BE2C (cell line): ENCODE measurements around the gene GLB1L3.

Source experiments
- DNase-seq: peaks from one replicate; pipeline ENCODE4 v3.0.0-alpha.2; 2020
- H3K27me3 ChIP-seq: fragments of 250-450 bp; sonication (Bioruptor Pico); 2 replicates; pipeline ENCODE4 v1.5.1; 2020; ENCODE audit warnings: mild to moderate bottlenecking
- H3K36me3 ChIP-seq: fragments of 250-450 bp; sonication (Bioruptor Pico); 2 replicates; pipeline ENCODE4 v1.5.1; 2020; ENCODE audit warnings: mild to moderate bottlenecking
- H3K4me1 ChIP-seq: fragments of 250-450 bp; sonication (Bioruptor Pico); 2 replicates; pipeline ENCODE4 v1.5.1; 2020
- H3K4me3 ChIP-seq: 2 replicates; pipeline ENCODE4 v1.5.1; 2011; ENCODE audit warnings: low read depth, low read length
- H3K9me3 ChIP-seq: fragments of 250-450 bp; sonication (Bioruptor Pico); 2 replicates; pipeline ENCODE4 v1.5.1; 2020
- TF ChIP-seq, protein P1 (sequence below): IDR thresholded peaks from 2 replicates; pipeline ENCODE4 v1.5.1; 2012; ENCODE audit warnings: mild to moderate bottlenecking, low read depth, low read length

The GLB1L3 gene

DNA sequence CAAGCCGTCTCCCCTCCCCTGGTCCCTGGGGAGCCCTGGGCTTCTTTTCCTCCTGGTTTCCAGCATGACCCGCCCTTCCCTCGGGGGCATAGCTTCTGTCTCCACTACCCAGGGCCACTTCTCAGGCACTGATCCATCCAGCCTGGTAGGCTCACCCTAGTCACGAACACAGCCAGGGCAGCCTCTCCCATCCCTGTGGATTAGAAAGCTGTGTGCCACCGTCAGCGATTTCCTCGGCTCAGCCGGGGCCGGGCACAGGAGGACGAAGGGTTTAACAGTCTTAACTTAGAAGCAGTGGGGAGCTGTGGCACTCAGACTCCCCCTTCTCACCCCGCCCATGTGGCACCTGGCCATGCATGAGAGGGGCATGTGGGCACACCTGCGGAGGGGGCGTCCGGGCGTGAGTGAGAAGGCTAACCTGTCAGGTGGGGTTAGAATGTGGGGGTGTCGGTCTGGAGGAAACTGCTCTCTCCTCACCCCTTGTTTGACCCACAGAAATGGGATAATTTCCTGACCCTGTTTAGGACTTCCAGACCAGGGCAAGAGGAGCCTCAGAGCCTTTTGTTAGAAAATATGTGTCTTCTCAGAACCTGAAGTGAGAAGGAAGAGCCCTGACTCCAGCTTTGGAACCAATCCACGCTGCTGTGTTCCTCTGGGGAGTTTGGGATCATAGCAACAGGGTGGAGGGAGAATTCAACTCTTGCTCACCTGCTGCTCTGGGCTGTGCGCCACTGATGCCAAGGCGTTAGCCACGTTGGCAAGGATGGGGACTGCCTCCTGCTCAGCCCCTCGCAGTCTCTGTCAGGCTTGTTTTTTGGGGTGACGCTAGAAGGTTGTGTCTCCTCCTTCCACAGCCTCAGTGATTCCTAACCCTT is 70.2 kb downstream of the GLB1L3 start:
- TF ChIP-seq, protein P1, sequence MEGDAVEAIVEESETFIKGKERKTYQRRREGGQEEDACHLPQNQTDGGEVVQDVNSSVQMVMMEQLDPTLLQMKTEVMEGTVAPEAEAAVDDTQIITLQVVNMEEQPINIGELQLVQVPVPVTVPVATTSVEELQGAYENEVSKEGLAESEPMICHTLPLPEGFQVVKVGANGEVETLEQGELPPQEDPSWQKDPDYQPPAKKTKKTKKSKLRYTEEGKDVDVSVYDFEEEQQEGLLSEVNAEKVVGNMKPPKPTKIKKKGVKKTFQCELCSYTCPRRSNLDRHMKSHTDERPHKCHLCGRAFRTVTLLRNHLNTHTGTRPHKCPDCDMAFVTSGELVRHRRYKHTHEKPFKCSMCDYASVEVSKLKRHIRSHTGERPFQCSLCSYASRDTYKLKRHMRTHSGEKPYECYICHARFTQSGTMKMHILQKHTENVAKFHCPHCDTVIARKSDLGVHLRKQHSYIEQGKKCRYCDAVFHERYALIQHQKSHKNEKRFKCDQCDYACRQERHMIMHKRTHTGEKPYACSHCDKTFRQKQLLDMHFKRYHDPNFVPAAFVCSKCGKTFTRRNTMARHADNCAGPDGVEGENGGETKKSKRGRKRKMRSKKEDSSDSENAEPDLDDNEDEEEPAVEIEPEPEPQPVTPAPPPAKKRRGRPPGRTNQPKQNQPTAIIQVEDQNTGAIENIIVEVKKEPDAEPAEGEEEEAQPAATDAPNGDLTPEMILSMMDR, result no peak
- Histone ChIP-seq H3K4me1 (no peaks in the 10 kb centered on the region), H3K36me3 (no peaks in the 10 kb centered on the region), H3K4me3 (no peak overlapping the region), H3K9me3 (no peaks in the 10 kb centered on the region), H3K27me3 (no peaks in the 10 kb centered on the region)
- peak; percentile 45 for DNase-seq

DNA sequence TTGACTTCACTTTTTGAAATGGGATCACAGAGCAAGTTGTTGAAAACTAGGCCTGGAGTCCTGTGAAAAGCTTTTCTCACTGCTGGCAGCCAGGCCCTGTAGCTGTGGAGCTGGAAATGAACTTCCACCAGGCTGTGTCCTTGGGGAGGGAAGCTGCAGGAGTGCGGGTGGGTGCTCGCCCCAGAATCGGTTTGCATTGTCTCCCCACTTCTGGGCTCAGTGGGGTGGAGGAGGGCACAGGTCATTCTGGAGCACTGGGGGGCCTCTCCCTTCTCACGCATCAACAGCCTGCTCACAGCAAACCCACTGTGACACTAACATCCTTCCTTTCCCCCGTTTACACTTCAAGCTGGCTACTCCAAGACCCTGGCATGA is 70.8 kb downstream of the GLB1L3 start:
- Histone ChIP-seq H3K4me3 (no peak overlapping the region), H3K9me3 (no peaks in the 10 kb centered on the region), H3K36me3 (no peaks in the 10 kb centered on the region), H3K4me1 (no peaks in the 10 kb centered on the region), H3K27me3 (no peaks in the 10 kb centered on the region)
- TF ChIP-seq, protein P1, result no peak
- no peak for DNase-seq

DNA sequence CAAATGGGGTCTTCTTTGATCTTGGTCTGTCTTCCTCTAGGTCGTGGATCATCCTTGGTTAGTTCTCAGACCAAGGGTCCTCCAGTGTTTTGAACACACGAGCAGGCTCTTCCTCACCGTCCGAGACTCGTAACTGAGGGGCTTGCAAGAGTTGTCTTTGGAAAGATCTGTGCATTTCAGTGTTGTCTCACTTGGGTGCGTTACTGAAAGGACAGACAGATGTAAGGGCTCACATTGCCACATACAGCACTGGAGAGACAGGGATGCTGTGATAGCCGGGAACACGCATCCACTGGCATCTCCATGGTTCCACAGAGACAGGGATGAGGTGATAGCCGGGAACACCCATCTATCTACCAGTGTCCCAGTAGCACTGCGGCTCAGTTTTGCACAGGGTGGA is 71.3 kb downstream of the GLB1L3 start:
- H3K27me3 ChIP-seq, result no peaks in the 10 kb centered on the region
- H3K9me3 ChIP-seq, result no peaks in the 10 kb centered on the region
- DNase-seq, result no peak
- H3K4me3 ChIP-seq, result no peak overlapping the region
- TF ChIP-seq, protein P1, result no peak
- no peaks in the 10 kb centered on the region for H3K36me3 ChIP-seq
- H3K4me1 ChIP-seq, result no peaks in the 10 kb centered on the region

DNA sequence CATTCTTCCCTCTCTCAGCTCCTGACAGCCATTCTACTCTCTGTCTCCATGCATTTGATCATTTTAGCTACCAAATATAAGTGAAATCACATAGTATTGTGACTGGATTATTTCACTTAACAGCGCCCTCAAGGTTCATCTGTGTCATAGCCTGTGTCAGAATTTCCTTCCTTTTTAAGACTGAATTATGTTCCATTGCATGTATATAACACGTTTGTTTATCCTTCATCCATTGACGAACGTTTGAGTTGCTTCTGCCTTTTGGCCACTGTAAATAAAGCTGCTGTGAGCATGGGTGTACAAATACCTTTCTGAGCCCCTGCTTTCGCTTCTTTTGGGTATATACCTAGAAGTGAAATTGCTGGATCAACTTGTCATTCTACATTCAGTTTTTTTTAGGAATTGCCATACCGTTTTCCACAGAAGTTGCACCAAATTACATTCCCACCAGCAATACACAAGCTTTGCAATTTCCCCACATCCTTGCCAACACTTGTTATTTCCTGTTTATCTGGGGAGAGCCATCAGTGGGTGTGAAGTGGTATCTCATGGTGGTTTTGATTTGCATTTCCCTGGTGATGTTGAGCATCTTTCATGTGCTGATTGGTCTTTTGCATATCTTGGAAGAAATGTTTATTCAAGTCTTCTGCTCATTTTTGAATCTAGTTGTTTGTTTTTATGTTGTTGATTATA is 73.1 kb downstream of the GLB1L3 start:
- DNase-seq, result no peak
- TF ChIP-seq, protein P1, result no peak
- Histone ChIP-seq H3K27me3 (no peaks in the 10 kb centered on the region), H3K4me1 (no peaks in the 10 kb centered on the region), H3K36me3 (no peaks in the 10 kb centered on the region), H3K9me3 (no peaks in the 10 kb centered on the region), H3K4me3 (no peak overlapping the region)

DNA sequence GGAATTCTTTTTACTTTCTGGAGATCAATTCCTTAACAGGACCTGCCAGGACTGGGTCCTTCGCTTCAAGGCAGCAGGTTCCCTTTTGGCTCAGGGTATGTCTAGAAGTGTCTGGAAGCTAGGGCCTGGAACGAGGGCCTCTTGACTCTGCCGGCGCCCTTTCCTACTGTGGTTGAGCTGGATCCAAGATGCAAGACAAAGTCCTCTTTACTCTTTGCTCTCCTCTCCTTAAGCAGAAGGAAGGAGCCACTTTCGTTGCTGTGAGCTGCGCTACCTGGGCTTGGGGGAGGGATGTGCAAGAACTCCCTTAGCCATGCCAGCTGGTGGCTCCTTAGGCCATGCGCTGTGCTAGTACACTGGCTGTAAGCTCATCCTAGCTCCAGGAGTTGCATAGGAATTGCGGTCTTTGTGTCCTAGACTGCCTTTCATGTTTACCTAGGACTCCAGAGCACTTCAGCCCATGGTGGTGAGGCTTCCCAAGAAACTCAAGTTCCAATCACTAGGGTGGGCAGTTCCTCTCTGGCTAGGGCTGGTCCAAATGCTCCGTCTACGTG is 73.7 kb downstream of the GLB1L3 start:
- TF ChIP-seq, protein P1, result no peak
- H3K36me3 ChIP-seq, result no peaks in the 10 kb centered on the region
- no peaks in the 10 kb centered on the region for H3K27me3 ChIP-seq
- no peaks in the 10 kb centered on the region for H3K4me1 ChIP-seq
- no peaks in the 10 kb centered on the region for H3K9me3 ChIP-seq
- no peak overlapping the region for H3K4me3 ChIP-seq
- DNase-seq, result no peak
